HS-27A (cell line): ENCODE data around the gene OR10P1.
"Not testable (repeated sequence)": the region's sequence is repeated elsewhere in the genome, so short reads cannot be mapped to it uniquely, and the experiment has no call there.

Experiments used
- DNase-seq: peaks from one replicate; pipeline ENCODE4 v3.0.0-alpha.2; 2012; ENCODE audit warnings: low read depth, missing footprints

OR10P1 gene, protein sequence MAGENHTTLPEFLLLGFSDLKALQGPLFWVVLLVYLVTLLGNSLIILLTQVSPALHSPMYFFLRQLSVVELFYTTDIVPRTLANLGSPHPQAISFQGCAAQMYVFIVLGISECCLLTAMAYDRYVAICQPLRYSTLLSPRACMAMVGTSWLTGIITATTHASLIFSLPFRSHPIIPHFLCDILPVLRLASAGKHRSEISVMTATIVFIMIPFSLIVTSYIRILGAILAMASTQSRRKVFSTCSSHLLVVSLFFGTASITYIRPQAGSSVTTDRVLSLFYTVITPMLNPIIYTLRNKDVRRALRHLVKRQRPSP

DNA sequence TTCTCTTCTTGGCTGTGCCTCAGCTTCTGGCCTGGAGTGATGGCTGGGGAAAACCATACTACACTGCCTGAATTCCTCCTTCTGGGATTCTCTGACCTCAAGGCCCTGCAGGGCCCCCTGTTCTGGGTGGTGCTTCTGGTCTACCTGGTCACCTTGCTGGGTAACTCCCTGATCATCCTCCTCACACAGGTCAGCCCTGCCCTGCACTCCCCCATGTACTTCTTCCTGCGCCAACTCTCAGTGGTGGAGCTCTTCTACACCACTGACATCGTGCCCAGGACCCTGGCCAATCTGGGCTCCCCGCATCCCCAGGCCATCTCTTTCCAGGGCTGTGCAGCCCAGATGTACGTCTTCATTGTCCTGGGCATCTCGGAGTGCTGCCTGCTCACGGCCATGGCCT is at the start of gene OR10P1:
Gene OR10P1 (plus strand): TSS at position 40 of the 400 bp plus-strand sequence. CDS start 0 bp downstream, at position 40.
- no peak for DNase-seq

DNA sequence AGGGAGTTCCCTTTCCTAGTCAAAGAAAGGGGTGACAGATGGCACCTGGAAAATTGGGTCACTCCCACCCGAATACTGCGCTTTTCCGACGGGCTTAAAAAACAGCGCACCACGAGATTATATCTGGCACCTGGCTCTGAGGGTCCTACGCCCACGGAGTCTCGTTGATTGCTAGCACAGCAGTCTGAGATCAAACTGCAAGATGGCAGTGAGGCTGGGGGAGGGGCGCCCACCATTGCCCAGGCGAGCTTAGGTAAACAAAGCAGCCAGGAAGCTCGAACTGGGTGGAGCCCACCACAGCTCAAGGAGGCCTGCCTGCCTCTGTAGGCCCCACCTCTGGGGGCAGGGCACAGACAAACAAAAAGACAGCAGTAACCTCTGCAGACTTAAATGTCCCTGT is 46.5 kb upstream of the OR10P1 start:
- DNase-seq = not testable (repeated sequence)

DNA sequence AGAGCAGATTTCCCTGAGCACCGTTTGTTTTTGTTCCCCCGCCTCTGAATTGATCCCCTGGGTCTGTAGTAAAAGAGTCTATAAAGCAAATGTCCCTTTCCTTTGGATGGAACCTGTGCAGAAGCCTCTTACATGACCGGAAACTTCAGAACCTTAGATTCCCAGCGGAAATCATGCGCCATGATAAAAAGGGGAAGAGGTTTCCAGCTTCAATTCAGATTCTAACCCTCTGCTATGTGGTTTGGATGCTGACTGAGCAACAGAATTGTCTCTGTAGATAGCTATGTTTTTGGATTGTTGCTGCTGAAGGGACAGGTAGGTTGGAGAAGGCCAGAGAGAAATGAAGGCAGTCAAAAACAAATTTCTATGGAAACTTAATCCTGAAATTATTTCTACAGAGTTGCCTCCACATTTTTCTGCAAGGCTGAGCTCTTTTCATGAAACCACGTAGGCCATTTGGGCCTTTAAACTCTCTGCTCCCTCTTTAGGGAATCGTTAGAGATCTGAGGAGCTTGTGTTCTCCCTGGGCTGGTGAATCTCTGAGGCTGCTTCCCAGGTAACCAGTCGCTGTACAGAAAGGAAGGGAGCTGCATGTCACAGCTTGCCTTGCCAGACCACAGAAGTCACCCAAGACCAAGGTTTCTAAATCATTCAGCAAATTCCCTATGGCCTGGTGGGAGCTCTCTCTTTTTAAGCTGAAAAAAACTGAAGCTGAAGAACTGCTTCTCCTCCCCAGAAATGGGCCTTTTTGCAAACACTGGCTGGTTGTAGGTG is 28.7 kb upstream of the OR10P1 start:
- DNase-seq = no peak

DNA sequence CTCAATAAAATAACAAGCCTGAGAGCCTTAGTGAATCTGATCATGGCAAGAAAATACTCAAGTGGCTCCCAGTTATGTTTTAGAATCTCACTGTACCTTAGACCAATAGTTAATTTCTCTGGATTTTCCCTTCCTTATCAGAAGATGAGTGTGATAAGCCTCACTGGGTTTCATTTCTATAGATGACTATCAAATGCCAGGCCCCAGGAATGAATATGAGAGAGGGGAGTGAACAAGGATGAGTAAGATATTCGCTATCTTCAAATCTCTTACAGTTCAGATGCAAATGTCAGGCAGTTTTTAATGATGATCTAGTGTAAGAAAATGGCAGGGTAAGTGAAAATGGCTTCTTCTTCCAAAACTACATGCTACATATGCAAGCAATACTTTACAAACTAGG is 26.1 kb upstream of the OR10P1 start:
- no peak for DNase-seq

DNA sequence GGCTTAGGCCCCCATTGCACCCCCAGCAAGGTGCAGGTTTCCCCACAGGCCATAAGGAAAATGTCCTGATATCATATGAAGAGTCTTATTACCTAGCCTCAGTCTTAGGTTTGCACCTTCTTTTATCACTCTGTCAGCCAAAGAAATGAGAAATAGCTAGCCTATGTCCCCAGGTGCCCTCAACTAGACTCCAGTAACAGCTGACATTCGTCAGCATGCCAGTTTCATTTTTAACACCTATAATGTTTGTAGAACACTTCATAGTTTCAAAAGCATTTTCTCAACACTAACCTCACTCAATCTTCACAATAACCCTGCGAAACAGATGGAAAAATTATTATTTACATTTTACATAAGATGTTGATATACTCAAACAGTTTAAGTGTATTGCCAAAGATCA is 24.0 kb upstream of the OR10P1 start:
- DNase-seq = no peak

DNA sequence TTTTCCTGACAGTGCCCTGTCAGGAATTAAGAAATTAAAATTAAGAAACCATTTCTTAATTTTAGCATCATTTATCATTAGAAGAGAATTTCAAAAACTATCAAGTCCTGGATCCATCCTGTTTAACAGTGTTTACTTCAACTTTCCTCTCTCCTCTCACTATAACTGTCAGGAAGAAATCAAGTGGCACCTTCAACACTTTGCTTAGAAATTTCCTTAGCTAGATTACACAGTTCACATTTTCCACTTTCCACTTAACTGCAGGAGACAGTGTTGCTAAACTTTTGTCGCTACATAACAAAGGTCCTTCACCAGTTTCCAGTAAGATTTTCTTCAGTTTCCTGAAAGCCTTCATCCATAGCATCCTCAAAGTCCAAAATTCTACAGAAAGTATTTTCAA is 21.9 kb upstream of the OR10P1 start:
- DNase-seq = no peak

DNA sequence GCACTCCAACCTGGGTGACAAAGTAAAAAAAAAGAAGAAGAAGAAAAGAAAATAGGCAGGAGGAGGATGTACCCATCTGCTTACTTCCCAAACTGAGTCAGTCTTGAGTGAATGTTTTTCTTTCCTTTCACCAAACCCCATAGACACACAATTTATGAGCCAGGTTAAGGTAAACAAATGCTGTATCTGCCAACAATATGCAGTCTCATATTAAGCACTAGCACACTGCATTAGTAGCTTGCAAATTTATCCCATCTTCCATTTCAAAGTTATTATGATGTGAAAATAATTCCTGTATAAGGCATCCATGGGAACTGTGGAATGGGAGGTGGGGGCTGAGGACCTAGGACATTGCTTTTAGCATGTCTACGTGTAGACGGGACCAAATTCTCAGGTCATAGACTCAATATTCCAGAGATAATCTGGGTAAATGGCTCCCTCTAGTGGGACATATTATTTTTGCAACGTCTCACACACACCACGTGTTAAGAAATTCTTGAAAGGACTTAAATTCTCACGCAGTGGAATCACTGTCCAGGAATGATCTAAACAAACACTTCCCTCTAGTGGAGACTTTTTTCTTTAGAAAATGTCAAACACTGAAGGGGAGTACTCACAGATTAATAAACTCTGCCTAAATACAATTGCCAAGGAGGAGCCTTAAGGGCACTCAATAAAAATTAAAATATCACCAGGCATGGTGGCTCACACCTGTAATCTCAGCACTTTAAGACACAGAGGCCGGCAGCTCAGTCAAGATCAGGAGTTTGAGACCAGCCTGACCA is 17.1 kb upstream of the OR10P1 start:
- DNase-seq = peak; percentile 86

DNA sequence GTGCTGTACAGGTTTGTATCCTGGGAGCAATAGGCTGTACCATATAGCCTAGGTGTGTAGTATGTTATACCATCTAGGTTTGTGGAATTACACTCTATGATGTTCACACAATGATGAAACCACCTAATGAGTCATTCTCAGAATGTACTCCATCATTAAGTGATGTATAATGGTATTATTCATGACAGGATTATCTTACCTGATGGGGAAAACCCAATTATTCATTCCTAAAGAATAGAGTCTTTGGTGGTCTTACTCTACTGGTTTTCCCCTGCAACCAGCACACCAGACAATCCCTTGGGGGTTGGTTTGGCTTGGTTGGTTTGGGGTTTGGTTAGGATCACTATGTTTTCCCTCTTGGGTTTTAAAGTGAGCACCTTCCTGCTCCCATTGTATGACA is 12.6 kb upstream of the OR10P1 start:
- DNase-seq = no peak

DNA sequence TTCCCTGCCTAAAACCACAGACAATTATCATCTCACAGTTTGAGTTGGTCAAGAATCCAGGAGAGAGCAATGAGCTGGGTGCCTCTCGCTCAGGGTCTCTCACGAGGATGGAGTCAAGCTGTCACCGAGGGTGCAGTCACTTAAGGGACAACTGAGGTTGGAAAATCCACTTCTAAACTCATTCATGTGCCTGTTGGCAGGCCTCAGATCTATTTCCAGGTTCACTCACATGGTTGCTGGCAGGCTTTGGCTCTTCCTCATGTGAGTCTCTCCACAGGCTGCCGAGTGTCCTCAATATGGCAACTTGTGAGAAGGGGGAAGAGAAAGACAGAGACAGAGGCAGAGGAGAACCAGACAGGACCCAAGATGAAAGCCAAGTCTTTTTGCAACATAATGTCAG is 10.5 kb upstream of the OR10P1 start:
- no peak for DNase-seq

DNA sequence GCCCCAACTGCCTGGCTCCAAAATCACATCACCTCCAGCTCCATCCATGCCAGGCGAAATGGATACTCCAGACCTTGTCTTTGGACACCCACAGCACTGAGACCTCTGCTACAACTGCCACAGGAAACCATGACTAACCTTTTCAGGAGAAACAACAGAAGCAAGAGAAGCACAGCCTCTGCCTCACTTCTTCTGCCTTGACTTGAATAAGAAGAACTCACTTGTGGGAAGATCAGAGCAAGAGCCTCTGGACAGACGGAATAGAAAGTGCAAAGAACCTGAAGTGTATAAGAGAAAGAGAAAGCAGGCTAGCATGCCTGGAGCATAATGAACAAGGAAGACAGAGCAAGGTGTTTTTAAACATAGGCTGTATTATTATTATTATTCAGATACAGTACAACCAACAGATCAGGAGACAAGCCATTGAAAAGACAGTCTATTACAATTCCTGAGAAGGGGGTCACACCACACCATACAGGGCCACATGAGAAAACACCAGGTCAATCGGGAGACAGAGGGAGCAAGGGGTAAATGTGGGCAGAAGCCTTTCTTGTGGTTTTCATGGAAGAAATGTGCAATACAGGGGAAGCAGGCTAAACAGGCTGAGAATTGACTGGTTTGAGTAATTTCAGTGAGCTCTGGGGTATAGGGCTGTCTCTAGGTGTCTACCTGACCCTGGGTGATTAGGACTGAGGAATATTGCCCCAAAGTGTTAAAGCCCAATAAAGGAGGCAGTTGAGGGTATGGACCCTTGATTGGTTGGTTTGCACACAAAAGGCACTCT is 7.4 kb upstream of the OR10P1 start:
- DNase-seq = no peak

DNA sequence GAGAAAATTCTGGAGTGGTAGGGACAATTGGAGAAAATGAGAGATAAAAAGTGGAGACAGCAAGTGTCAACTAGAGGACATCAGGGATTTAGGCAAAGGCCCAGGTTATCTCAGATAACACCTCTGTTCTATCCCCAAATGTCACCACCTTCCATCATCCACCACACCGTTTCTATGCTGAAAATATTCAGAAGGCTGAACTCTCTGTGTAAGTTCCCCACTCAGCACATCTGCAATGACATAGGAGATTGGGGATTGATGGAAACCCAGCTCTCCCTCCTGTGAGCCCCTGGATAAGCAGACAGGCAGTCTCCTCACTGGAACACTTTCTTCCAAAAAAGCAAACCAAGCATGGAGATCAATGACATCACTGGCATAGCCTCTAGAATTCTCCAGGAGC is 5.6 kb upstream of the OR10P1 start:
- no peak for DNase-seq

DNA sequence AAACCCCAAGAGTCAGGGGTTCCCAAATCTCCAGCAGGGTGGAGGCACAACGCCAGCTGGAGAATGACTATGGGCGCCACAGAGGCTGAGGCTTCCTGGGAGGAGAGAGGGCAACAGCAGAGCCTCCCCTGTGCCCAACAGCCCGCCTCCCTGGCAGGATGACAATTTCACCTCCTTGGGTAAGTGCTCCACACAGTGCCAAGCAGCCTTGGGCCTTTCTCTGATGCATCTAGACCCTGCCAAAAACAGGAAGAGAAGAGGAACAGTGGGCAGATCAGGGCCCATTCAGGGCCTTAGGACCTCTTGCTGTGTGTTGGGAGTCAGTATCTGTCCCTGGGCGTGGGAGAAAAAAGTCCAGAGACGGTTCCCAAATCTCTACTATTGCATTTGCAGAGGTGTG is 5.0 kb upstream of the OR10P1 start:
- DNase-seq = no peak

DNA sequence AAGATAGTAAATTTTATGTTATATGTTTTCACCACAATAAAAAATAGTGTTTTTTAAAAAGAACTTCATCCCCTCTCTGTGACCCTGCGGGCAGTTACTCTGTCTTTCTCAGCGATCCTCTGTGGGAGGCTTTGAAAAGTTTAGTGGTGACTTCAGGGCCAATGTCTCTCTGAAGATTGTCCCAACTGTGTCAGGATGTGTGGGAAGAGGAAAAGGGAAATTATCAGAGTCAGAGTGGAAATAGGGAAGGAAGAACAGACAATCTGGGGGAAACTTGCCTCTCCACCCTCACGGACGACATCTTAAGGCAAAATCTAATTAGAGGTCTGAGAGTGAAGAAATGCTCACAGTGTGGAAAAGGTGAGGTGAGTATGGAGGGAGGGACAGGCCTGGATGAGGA is 3.5 kb upstream of the OR10P1 start:
- no peak for DNase-seq

DNA sequence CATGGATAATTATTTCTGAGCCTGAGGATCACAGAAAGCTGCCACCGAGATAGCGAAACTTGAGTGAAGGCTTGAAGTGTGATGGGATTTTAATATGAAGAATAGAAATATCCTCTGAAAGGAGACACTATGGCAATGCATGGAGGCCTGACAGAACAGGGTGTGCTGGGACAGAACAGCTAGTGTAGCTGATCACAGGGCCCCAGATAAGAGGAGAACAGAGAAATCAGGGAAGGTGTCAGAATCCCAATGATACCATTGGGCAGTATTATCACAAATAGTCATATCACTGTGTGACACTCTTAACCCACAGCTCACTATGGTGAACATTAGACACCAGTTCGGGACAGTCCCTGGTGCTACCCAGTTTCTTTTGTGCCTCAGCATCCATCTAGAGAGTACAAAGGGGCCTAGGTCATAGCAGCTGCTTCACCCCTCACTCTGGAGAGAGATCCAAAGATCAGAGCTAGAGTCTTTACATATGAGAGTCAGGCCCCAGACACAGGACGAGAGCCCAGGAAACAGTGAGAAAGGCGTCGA is 506 bp upstream of the OR10P1 start:
- no peak for DNase-seq

DNA sequence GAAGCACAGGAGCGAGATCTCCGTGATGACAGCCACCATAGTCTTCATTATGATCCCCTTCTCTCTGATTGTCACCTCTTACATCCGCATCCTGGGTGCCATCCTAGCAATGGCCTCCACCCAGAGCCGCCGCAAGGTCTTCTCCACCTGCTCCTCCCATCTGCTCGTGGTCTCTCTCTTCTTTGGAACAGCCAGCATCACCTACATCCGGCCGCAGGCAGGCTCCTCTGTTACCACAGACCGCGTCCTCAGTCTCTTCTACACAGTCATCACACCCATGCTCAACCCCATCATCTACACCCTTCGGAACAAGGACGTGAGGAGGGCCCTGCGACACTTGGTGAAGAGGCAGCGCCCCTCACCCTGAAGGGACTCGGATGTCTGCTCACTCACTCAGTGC is 775 bp downstream of the OR10P1 start:
- no peak for DNase-seq

DNA sequence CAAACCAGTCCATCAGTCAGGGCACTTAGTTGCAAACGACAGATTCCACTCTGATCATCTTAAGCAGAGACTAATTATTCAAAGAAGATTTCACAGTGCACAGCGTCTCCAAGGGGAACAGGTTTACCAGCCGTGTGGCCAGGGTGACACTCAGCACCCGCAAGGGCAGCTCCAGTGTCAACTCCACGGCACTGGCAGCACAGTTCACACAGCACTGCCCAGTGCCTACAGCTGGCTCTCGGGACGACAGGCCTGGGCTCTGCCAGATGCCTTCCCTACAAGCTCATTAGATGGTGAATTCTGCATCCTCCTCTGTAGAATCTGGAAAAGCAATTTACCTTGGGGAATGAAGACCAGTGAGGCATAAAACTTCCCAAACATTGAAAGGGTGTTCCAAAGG is 4.9 kb downstream of the OR10P1 start:
- DNase-seq = no peak

DNA sequence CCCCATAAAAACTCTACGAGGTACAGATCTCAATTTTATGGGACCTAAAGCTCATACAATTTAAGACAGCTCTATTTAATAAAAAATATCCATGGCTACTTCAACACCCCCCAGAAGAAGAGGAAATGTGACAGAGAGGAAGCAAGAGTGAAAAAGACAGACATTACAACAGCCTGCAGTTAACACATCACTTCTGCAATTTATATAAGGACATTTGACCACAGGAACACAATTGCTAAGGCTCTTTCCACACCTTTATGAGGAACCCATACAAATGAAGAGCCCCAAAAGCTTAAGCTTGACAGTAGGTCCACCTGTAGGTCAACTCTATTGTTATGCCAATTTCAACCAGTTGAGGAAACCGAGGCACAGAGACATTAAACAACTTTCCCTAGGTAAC is 5.6 kb downstream of the OR10P1 start:
- no peak for DNase-seq

DNA sequence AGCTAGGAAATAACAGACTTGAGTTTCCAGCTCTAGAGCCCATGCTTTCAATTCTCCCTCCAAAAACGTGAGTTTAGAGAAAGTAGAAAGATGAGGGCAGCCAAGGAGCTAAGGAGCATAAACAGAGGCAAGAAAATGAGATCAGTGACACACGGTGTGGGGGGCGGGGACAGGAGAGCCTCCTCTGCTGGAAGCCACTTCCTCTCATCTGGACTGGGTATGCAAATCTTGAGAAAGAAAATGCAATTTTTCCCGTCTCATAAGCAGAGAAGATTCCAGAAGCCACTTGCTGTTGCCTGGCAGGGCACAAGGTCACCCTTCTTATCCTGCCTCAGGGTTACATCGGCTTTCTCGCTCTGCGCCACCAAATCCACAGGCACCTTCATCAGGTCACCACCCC is 6.0 kb downstream of the OR10P1 start:
- DNase-seq = no peak

DNA sequence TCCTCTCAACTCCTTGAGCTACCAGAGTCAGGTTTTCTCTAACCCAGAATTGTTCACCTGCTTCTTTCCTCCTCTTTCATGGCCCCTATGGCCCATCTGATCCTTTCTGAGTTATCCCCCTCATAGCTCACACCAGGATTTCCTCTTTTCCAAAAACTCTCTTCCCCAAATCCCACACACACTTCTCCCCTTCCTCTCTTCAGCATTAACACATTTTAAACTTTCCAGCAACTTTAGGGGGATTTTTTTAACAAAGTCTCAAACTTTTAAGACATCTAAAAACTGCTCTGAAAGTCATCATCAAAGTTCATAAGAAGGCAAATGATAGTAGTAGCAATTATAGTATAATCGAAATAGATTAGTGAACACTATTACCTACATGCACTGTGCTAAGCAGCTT is 7.9 kb downstream of the OR10P1 start:
- DNase-seq = no peak

DNA sequence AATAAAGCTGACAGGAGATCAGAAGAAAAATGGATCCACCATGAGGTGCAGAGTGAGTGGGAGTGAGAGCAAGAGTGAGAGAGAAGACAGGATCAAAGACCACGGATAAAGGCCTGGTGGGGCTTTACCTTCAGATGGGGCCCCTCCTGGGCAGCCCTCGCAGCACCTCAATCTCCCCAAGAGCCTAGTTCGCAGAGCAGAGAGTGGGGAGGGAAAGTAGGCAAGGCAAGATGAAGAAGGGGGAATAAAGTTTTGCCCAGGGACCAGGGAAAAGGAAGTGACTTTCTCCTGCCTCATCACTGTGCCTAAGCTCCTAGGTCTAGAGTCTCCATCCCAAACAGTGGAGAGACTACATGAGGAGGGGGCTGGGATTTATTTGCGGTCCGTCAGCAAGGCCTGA is 10.3 kb downstream of the OR10P1 start:
- DNase-seq = no peak

DNA sequence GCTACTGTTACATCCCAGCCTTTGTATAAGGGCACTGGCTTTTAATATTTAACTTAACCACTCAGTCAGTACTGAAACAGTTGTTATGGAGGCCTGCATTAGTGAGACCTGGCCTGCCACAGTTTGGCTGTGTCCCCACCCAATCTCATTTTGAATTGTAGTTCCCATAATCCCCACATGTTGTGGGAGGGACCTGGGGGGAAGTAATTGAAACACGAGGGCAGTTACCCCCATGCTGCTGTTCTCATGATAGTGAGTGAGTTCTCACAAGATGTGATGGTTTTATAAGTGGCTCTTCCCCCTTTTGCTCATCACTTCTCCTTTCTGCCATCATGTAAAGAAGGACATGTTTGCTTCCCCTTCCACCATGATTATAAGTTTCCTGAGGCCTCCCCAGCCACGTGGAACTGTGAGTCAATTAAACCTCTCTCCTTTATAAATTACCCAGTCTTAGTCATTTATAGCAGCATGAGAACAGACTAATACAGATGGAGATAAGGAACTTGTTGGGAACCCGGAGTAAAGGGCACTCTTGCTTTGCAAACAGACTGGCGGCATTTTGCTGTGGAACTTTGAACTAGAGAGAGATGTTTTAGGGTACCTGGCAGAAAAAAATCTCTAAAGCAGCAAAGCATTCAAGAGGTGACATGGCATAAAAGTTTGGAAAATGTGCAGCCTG is 14.1 kb downstream of the OR10P1 start:
- DNase-seq = not testable (repeated sequence)
